ENCODE data around the gene SCEL. TPM values are rescaled to one million over a fixed set of nuclear protein-coding genes. Genes with fewer than 3 reads are reported as not detected.

Gene SCEL
- total RNA-seq, 4 donors from 2014 or later: 0.13 to 1.7 (median 0.29) TPM; not detected in 1

DNA sequence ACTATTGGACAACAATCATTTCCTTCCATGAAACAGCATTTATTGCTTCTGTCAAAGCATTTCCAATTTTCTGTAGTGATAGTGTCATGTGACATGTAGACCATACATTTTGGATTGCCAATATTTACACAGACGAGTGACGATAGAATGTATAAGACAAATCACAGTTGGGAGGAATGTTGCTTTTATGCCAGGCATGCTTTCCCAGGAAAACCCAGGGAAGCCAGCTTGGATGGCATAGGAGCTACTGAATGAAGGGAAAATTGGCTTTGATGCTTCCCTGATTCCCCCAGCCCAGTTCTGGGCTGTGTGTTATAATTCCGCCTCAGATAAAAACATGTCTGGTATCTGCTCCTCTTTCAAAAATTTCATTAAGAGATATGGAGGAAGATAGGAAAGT, 22.5 kb downstream of the SCEL start:
- WGBS: 88% methylated on average over 3 of the region's 3 CpGs
- H3K27me3 ChIP-seq: no peaks in the 10 kb centered on the region
- no peaks in the 10 kb centered on the region for H3K9me3 ChIP-seq
- H3K27ac ChIP-seq (replicated peaks in 1 of 4): no peak overlapping the region
- H3K4me3 ChIP-seq: no peak overlapping the region
- no peaks in the 10 kb centered on the region for H3K4me1 ChIP-seq
- intact Hi-C loops (cut with DNase I): no loop called here
- TF ChIP-seq, protein P1, sequence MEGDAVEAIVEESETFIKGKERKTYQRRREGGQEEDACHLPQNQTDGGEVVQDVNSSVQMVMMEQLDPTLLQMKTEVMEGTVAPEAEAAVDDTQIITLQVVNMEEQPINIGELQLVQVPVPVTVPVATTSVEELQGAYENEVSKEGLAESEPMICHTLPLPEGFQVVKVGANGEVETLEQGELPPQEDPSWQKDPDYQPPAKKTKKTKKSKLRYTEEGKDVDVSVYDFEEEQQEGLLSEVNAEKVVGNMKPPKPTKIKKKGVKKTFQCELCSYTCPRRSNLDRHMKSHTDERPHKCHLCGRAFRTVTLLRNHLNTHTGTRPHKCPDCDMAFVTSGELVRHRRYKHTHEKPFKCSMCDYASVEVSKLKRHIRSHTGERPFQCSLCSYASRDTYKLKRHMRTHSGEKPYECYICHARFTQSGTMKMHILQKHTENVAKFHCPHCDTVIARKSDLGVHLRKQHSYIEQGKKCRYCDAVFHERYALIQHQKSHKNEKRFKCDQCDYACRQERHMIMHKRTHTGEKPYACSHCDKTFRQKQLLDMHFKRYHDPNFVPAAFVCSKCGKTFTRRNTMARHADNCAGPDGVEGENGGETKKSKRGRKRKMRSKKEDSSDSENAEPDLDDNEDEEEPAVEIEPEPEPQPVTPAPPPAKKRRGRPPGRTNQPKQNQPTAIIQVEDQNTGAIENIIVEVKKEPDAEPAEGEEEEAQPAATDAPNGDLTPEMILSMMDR (IDR thresholded peaks at IDR 0.05): no peak
- TF ChIP-seq POLR2A (IDR thresholded peaks at IDR 0.05; ENCODE audit: low read depth) (no peak), POLR2AphosphoS5 (IDR thresholded peaks at IDR 0.05) (no peak), EP300 (IDR thresholded peaks at IDR 0.05) (no peak)
- H3K36me3 ChIP-seq: no peaks in the 10 kb centered on the region
- DNase-seq (ENCODE audit: extremely low spot score): no peak

DNA sequence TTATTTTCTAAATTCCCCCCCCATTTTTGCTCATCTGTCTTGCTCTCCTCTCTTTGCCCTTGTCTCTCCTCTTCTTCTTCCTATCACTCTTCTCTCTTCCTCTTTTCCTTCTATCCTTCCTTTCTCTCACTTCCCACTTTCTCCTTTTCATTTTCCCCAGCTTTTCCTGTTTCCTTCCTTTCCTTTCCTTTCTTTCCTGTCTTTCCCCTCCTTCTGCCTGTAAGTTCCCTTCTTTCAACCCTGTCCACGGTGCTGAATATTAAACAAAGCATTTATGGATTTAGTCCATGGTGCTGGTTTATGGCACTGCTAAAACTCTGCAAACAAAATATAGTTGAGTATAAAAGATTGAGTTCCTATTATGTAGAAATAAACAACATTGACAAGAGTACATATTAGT, 27.6 kb downstream of the SCEL start:
- 17% methylated on average over 1 of the region's 1 CpG for WGBS
- H3K4me3 ChIP-seq: no peak overlapping the region
- no peaks in the 10 kb centered on the region for H3K36me3 ChIP-seq
- no peak for TF ChIP-seq POLR2AphosphoS5 (IDR thresholded peaks at IDR 0.05)
- no peak for TF ChIP-seq EP300 (IDR thresholded peaks at IDR 0.05)
- no peak for TF ChIP-seq POLR2A (IDR thresholded peaks at IDR 0.05; ENCODE audit: low read depth)
- H3K27me3 ChIP-seq: no peaks in the 10 kb centered on the region
- no peaks in the 10 kb centered on the region for H3K9me3 ChIP-seq
- DNase-seq (ENCODE audit: extremely low spot score): no peak
- no peak overlapping the region for H3K27ac ChIP-seq (replicated peaks in 1 of 4)
- intact Hi-C loops (cut with DNase I): no loop called here
- H3K4me1 ChIP-seq: no peaks in the 10 kb centered on the region

DNA sequence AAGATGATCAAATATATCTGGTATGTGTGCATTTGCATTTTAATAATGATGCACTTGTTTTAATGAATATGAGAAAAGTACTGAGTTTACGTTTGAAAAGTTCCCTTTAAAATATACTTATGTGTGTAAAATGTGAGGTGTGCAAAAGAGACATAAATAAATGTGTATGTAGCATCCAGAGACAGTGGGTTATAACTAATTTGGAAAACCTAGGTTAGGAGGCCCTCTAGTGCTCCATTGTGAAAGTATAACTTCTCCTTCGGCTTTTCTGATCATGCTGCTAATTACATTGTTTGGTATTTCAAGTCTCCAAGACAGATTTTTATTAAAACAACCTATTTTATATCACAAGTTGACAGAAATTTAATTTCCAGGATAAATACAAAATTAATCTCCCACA, 30.1 kb downstream of the SCEL start:
- Histone ChIP-seq H3K36me3 (no peaks in the 10 kb centered on the region), H3K4me3 (no peak overlapping the region), H3K27me3 (no peaks in the 10 kb centered on the region), H3K27ac (replicated peaks in 1 of 4) (no peak overlapping the region), H3K9me3 (no peaks in the 10 kb centered on the region), H3K4me1 (no peaks in the 10 kb centered on the region)
- DNase-seq (ENCODE audit: extremely low spot score): no peak
- WGBS: 7% methylated on average over 2 of the region's 2 CpGs
- intact Hi-C loops (cut with DNase I): no loop called here
- TF ChIP-seq, protein P1 (IDR thresholded peaks at IDR 0.05): peak; percentile 20 to 38 (median 26)
- TF ChIP-seq EP300 (IDR thresholded peaks at IDR 0.05) (no peak), POLR2AphosphoS5 (IDR thresholded peaks at IDR 0.05) (no peak), POLR2A (IDR thresholded peaks at IDR 0.05; ENCODE audit: low read depth) (no peak)

- no peak for DNase-seq (ENCODE audit: extremely low spot score)
- intact Hi-C loops (cut with DNase I): no loop called here
- Histone ChIP-seq H3K4me3 (no peak overlapping the region), H3K4me1 (no peaks in the 10 kb centered on the region), H3K27ac (replicated peaks in 1 of 4) (no peak overlapping the region), H3K36me3 (no peaks in the 10 kb centered on the region), H3K27me3 (peaks cover 0 to 9% (median 0%) of the 10 kb centered on the region in 4 donors), H3K9me3 (no peaks in the 10 kb centered on the region)
- WGBS: 87% methylated on average over 5 of the region's 5 CpGs
- TF ChIP-seq, protein P1 (IDR thresholded peaks at IDR 0.05): no peak
- no peak for TF ChIP-seq POLR2A (IDR thresholded peaks at IDR 0.05; ENCODE audit: low read depth)
- no peak for TF ChIP-seq EP300 (IDR thresholded peaks at IDR 0.05)
- no peak for TF ChIP-seq POLR2AphosphoS5 (IDR thresholded peaks at IDR 0.05)
Observed at GRCh38 chr13:77571956-77572355, 36.5 kb downstream of the SCEL start.

DNA sequence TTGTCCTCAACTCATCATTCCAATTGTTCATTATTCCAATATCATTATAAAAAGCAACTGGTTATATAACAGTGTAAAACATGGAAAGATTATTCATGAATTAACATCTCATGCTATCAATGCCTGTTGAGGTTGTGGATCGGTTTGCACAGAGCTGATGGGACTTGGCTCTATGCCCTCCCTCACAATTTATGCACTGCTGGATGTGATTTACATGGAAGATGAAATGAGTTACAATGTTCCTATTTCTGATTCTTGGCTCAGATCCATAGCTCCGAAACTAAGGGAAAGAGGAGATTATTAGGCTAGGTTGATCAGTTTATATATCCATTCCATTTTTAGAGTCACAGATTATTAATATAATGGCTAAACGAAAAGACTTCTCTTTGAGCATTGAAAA, 38.6 kb downstream of the SCEL start:
- H3K4me1 ChIP-seq: no peaks in the 10 kb centered on the region
- no peaks in the 10 kb centered on the region for H3K36me3 ChIP-seq
- intact Hi-C loops (cut with DNase I): no loop called here
- H3K9me3 ChIP-seq: no peaks in the 10 kb centered on the region
- H3K4me3 ChIP-seq: no peak overlapping the region
- WGBS: 28% methylated on average over 3 of the region's 3 CpGs
- DNase-seq (ENCODE audit: extremely low spot score): no peak
- no peak for TF ChIP-seq POLR2AphosphoS5 (IDR thresholded peaks at IDR 0.05)
- TF ChIP-seq, protein P1 (IDR thresholded peaks at IDR 0.05): no peak
- TF ChIP-seq POLR2A (IDR thresholded peaks at IDR 0.05; ENCODE audit: low read depth): no peak
- no peak for TF ChIP-seq EP300 (IDR thresholded peaks at IDR 0.05)
- no peak overlapping the region for H3K27ac ChIP-seq (replicated peaks in 1 of 4)
- peaks cover 0 to 12% (median 0%) of the 10 kb centered on the region in 4 donors for H3K27me3 ChIP-seq

Data from esophagus muscularis mucosa (tissue), 4 donors.